Measurements from ENCODE around the gene RAB21. TPM values are rescaled to one million over a fixed set of nuclear protein-coding genes. Genes with fewer than 3 reads are reported as not detected.

RAB21 gene
- total and polyA plus RNA-seq, 2 of the 13 experiments (the other 11 are each of a cell fraction or from before 2014, with no cell fraction given), result 4.4 to 50.9 TPM

DNA sequence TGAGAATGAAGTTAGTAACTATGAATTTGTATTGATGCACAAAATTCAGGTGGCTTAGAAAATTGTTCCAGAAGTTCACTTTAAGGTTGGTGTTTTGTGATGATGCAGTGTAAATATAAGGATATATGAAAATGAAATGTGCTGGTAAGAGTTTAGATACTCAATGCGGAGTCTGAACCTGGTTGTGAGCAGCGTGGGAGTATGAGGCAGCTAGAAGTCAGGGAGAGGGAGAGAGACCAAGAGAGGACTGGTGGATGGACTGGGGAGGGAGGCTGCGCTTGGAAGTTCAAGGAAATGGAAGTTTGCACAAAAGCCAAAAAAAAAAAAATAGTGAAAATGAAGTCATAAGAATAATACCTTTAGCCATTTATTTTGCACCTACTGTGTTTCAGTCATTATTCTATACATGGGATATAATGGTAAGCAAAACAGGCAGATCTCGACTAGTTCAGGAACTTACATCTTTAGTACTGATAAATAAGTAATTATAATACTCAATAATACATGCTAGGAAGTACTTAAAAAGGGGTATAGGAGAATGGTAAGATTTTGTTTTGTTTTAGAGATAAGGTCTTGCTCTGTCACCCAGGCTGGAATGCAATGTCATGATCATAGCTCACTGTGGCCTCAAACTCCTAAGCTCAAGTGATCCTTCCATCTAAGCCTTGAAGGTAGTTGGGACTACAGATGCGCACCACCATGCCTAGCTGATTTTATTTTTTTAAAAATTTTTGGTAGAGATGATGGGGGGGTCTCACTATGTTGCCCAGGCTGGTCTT is 10.0 kb upstream of the RAB21 start:
- TF ChIP-seq, protein P1, sequence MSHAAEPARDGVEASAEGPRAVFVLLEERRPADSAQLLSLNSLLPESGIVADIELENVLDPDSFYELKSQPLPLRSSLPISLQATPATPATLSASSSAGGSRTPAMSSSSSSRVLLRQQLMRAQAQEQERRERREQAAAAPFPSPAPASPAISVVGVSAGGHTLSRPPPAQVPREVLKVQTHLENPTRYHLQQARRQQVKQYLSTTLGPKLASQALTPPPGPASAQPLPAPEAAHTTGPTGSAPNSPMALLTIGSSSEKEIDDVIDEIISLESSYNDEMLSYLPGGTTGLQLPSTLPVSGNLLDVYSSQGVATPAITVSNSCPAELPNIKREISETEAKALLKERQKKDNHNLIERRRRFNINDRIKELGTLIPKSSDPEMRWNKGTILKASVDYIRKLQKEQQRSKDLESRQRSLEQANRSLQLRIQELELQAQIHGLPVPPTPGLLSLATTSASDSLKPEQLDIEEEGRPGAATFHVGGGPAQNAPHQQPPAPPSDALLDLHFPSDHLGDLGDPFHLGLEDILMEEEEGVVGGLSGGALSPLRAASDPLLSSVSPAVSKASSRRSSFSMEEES (CRISPR knock-in tag; IDR thresholded peaks at IDR 0.05), result no peak
- TF ChIP-seq ZBTB42 (CRISPR knock-in tag; IDR thresholded peaks at IDR 0.05), result no peak
- TF ChIP-seq BATF2 (CRISPR knock-in tag; IDR thresholded peaks at IDR 0.05), result no peak
- TF ChIP-seq ZFP62 (CRISPR knock-in tag; IDR thresholded peaks at IDR 0.05), result no peak
- no peak for TF ChIP-seq ZNF549 (CRISPR knock-in tag; IDR thresholded peaks at IDR 0.05)
- TF ChIP-seq, protein P2, sequence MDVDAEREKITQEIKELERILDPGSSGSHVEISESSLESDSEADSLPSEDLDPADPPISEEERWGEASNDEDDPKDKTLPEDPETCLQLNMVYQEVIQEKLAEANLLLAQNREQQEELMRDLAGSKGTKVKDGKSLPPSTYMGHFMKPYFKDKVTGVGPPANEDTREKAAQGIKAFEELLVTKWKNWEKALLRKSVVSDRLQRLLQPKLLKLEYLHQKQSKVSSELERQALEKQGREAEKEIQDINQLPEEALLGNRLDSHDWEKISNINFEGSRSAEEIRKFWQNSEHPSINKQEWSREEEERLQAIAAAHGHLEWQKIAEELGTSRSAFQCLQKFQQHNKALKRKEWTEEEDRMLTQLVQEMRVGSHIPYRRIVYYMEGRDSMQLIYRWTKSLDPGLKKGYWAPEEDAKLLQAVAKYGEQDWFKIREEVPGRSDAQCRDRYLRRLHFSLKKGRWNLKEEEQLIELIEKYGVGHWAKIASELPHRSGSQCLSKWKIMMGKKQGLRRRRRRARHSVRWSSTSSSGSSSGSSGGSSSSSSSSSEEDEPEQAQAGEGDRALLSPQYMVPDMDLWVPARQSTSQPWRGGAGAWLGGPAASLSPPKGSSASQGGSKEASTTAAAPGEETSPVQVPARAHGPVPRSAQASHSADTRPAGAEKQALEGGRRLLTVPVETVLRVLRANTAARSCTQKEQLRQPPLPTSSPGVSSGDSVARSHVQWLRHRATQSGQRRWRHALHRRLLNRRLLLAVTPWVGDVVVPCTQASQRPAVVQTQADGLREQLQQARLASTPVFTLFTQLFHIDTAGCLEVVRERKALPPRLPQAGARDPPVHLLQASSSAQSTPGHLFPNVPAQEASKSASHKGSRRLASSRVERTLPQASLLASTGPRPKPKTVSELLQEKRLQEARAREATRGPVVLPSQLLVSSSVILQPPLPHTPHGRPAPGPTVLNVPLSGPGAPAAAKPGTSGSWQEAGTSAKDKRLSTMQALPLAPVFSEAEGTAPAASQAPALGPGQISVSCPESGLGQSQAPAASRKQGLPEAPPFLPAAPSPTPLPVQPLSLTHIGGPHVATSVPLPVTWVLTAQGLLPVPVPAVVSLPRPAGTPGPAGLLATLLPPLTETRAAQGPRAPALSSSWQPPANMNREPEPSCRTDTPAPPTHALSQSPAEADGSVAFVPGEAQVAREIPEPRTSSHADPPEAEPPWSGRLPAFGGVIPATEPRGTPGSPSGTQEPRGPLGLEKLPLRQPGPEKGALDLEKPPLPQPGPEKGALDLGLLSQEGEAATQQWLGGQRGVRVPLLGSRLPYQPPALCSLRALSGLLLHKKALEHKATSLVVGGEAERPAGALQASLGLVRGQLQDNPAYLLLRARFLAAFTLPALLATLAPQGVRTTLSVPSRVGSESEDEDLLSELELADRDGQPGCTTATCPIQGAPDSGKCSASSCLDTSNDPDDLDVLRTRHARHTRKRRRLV (CRISPR knock-in tag; IDR thresholded peaks at IDR 0.05), result no peak
- no peak for TF ChIP-seq U2AF1 (optimal IDR thresholded peaks at IDR 0.05; ENCODE audit: low read depth, low read length)

More for the DNA sequence above, 10.0 kb upstream of the RAB21 start:
- Histone ChIP-seq H3K36me3 (replicated peaks in 1 of 2; ENCODE audit: control insufficient read depth in 1 of 2, insufficient read depth in 2 of 2, low read length in 2 of 2) (no peaks in the 10 kb centered on the region), H3K27ac (ENCODE audit: extremely low read length, insufficient read depth, low read length) (no peak overlapping the region), H3K4me2 (ENCODE audit: low read depth, low read length) (no peak overlapping the region), H3K4me3 (replicated peaks in 1 of 3; ENCODE audit: insufficient read depth in 1 of 3, low read depth in 2 of 3, low read length in 3 of 3) (no peak overlapping the region), H3K79me2 (ENCODE audit: insufficient read depth, low read length) (no peaks in the 10 kb centered on the region), H3K27me3 (ENCODE audit: control insufficient read depth in 1 of 2, insufficient read depth in 2 of 2, low read length in 2 of 2) (no peaks in the 10 kb centered on the region), H3K4me1 (ENCODE audit: insufficient read depth, low read length) (peaks cover 10% of the 10 kb centered on the region), H2AFZ (ENCODE audit: low read length) (no peak overlapping the region), H3K9me3 (ENCODE audit: low read length) (no peaks in the 10 kb centered on the region), H3K9ac (ENCODE audit: insufficient read depth, low read depth, low read length) (no peak overlapping the region), H4K20me1 (ENCODE audit: insufficient read depth, low read length) (no peaks in the 10 kb centered on the region)
- 82% methylated on average over 5 of the region's 5 CpGs for WGBS (ENCODE audit: low lambda C conversion rate)
- CTCF ChIA-PET (ENCODE audit: low intra/inter-chr PET ratio, low total read pairs), result interaction anchor here (2.8 kb wide), 1 partner anchor 108 kb away, joined by 11 read pairs; no protein-coding TSS in a partner anchor
- DNase-seq (ENCODE audit: low spot score) (no peak), FAIRE-seq (no peak), ATAC-seq (no peak)
- no TSS peak for BruUV-seq (replicated peaks)
- in situ Hi-C loops (cut with HindIII; ENCODE audit: extremely low pct_ligation_motif_present, low pct_unique_long_range_greater_than_20kb), result loop anchor here (25.0 kb wide), 1 partner anchor 607 kb away; no protein-coding TSS in a partner anchor
- intact Hi-C loops (cut with micrococcal nuclease; ENCODE audit: unreplicated experiment), result loop anchor here (5.0 kb wide), 2 partner anchors 187 to 302 kb away; no protein-coding TSS in a partner anchor
- POLR2A ChIA-PET, result interaction anchor here (1.0 kb wide), 1 partner anchor 10 kb away, joined by 3 read pairs; the partner anchor contains the start of gene RAB21

All from HepG2 (cell line).